Measurements from ENCODE around the gene CRYAA.
A peak's percentile ranks its signal among the peaks of the same experiment; 100 is the strongest.
"Not testable (repeated sequence)": the region's sequence is repeated elsewhere in the genome, so short reads cannot be mapped to it uniquely, and the experiment has no call there.

CRYAA gene

GRCh38 chr21:43176621-43177020 lies 7.8 kb downstream of the CRYAA start:
- DNase-seq (ENCODE audit: low read depth, low spot score); H3K27ac ChIP-seq: not testable (repeated sequence)

DNA sequence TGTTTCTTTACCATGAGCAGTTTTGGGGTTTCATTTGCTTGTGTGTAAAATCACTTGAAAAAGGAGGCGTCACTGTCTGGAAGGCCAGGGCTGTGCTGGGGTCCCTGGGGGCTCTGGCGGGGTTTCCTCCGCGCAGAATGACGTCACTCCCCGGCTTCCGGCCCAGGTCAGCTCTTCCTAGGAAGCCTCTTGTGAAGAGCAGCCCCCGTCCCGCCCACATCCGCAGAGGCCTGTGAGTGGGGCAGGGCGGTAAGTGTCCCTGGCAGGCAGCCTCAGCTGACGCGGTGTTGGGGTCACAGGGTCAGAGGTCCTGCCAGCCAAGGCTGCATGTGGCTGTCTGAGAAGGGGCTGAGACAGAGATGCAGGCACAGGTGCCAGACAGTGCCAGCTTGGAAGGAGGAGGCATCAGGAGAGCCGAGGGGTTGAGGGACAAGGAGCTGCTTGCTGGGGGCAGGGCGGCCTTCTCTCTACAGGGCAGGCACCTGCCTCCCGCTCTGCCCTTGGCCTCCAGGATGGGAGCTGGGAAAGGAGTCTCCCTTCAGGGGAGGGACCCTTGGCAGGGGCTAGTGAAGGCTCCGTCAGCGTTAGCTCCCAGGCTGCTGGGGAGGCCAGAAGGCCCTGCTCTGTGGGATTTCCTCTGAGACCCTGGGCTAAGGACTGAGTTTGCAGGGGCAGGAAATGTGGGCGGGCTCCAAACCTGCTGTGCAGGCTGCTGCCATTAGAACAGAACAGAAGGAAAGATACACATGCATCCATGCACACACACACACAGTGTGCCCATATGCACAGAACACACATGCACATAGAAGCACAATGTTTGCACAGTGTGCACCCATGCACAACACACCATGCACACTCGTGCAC lies 8.5 kb downstream of the CRYAA start:
- not testable (repeated sequence) for H3K27ac ChIP-seq; DNase-seq (ENCODE audit: low read depth, low spot score)

DNA sequence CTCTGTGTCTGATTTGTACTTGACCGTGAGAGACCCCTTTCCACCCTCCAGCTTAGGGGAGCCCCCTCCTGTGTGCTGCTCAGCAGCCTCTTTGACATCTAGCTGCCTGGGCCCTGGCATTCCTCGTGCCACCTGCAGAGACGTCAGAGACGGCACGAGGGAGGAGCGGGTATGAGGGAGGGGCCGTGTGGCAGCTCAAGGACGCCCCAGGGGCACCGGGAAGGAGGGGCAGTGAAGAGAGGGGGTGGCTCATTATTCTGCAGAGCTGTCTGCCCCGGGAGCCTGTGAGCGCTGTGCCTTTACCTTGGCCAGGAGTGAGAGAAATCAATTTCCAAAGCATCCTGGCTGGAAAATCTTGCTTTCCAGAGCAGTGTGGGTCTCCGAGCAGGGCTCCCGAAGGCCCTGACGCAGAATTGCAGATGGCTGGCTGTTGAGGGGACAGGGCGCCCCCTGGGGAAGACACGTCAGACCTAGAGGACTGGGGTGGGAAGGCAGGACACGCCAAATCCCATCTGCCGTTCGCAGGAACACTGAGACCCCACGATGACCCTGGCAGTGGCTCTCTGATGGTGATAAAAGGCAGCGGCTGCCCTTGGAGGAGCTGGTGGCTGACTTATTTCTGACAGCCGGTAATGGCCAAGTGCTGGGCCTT lies 9.5 kb downstream of the CRYAA start:
- not testable (repeated sequence) for DNase-seq (ENCODE audit: low read depth, low spot score); H3K27ac ChIP-seq

DNA sequence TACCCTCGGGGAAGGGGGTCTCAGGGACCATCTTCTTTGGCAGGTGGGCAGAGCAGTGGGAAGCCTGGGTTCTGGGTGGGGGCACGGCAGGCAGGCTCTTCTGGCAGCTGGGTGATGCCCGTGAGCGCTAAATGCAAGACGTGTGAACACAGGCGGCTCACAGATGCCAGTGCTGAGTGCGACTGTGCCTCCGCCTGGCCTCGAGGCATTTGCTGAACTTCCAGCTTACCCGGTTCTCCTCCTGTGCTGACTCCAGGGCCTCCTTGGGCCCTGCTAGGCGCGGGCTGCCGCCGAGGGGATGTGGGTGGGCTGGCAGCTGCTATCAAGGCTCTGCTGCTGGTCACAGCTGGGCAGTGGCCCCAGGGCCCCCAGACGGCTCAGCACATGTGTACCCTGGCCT lies 12.2 kb downstream of the CRYAA start:
- H3K27ac ChIP-seq; DNase-seq (ENCODE audit: low read depth, low spot score): not testable (repeated sequence)

GRCh38 chr21:43187268-43187667 lies 18.5 kb downstream of the CRYAA start:
- DNase-seq (ENCODE audit: low read depth, low spot score); H3K27ac ChIP-seq: not testable (repeated sequence)

GRCh38 chr21:43187715-43188114 lies 18.9 kb downstream of the CRYAA start:
- no peak overlapping the region for H3K27ac ChIP-seq
- DNase-seq (ENCODE audit: low read depth, low spot score), result no peak

DNA sequence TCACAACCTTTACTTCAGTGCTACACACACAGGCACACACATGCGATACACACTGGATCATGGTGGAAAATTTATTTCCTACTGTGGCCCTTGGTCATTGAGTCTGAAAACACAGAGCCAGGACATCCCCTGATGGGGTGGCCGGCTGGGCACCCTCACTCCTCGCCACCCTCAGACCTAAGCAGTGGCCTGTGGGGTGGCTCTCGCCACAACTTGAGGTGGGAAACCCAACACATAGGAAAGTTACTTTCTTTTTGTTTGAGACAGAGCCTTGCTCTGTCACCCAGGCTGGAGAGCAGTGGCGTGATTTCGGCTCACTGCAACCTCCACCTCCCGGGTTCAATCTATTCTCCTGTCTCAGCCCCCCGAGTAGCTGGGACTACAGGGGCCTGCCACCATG lies 19.4 kb downstream of the CRYAA start:
- DNase-seq (ENCODE audit: low read depth, low spot score), result no peak
- H3K27ac ChIP-seq, result no peak overlapping the region

- no peak for DNase-seq (ENCODE audit: low read depth, low spot score)
- no peak overlapping the region for H3K27ac ChIP-seq
Measured at GRCh38 chr21:43188592-43189210, 19.9 kb downstream of the CRYAA start.

DNA sequence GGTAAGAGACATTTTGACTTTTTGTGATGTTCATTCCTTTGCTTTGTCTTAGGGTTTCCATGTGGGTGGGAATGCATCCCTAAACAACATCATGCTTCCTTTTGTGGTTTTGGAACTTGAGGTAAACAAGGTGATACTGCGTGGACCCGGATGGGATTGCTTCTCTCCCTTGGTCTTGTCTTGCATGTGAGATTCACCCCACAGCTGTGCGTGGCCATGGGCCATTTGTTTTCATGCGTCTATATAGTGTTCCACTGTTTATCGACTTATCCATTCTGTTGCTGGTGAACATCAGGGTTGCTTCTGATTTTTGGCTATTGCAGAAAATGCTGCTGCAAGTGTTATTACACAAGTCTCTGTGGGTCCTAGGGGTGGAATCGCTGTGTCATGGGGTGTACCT lies 21.1 kb downstream of the CRYAA start:
- DNase-seq (ENCODE audit: low read depth, low spot score), result no peak
- no peak overlapping the region for H3K27ac ChIP-seq

- no peak for DNase-seq (ENCODE audit: low read depth, low spot score)
- H3K27ac ChIP-seq, result no peak overlapping the region
Measured at GRCh38 chr21:43190544-43190943, 21.7 kb downstream of the CRYAA start.

DNA sequence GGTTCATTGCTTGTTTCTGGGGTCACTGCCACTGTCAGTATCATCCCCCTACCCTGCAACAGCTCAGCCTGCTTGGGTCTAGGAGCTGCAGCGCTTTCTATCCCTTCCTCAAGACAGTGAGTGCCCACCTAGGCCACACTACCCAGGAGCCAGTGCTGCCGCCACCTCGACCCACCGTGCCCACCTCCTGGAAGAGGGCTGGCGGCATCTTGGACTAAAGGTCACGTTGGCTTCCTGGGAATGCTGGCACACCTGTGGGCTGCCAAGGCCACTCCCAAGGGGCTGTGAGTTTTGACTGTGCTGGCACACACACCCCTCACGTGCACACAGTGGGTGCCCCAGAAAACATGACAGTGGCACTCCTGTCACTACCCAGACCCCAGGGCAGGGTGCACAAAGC lies 22.1 kb downstream of the CRYAA start:
- no peak for DNase-seq (ENCODE audit: low read depth, low spot score)
- no peak overlapping the region for H3K27ac ChIP-seq

DNA sequence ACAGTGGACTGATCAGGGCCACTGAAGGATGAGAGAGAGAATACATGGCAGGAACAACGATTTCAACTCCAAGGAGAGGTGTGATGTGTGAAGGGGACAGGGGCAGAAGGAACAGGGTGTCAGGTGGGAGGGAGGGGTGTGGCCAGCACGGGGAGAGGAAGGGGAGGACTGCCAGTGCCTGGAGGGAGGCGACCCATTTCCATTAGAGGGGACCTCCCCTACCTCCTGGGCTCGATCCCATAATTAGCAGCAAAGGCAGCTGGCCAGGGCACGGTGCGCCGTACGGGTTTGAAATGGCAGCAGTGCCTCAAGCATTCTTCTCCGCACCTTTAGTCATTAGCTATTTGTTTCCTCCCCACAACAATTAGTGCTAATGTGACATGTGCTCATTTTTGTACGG lies 22.7 kb downstream of the CRYAA start:
- no peak overlapping the region for H3K27ac ChIP-seq
- DNase-seq (ENCODE audit: low read depth, low spot score), result no peak

DNA sequence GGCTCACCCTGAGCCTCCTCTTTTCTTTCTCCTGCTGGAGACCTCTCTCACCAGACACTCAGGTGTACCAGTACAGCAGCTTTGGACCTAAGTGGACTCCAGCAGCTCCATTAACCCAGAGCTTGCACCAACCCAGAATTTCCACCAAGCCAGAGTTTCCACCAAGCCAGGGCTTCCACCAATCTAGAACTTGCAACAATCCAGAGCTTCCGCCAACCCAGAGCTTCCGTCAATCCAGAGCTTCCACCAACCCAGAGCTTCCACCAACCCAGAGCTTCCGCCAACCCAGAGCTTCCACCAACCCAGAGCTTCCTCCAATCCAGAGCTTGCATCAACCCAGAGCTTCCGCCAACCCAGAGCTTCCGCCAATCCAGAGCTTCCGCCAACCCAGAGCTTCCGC lies 23.2 kb downstream of the CRYAA start:
- no peak for DNase-seq (ENCODE audit: low read depth, low spot score)

GRCh38 chr21:43192501-43193081 lies 23.8 kb downstream of the CRYAA start:
- no peak for DNase-seq (ENCODE audit: low read depth, low spot score)
- no peak overlapping the region for H3K27ac ChIP-seq

More for the DNA sequence above, 23.2 kb downstream of the CRYAA start:
- no peak overlapping the region for H3K27ac ChIP-seq

GRCh38 chr21:43193088-43193650 lies 24.4 kb downstream of the CRYAA start:
- no peak for DNase-seq (ENCODE audit: low read depth, low spot score)
- H3K27ac ChIP-seq, result peak overlapping the region; percentile 42

- peak; percentile 63 for DNase-seq (ENCODE audit: low read depth, low spot score)
- H3K27ac ChIP-seq, result peak overlapping the region; percentile 42
Measured at GRCh38 chr21:43193651-43194302, 25.0 kb downstream of the CRYAA start.

- DNase-seq (ENCODE audit: low read depth, low spot score), result no peak
- H3K27ac ChIP-seq, result peak overlapping the region; percentile 42
Measured at GRCh38 chr21:43194303-43195120, 25.7 kb downstream of the CRYAA start.

DNA sequence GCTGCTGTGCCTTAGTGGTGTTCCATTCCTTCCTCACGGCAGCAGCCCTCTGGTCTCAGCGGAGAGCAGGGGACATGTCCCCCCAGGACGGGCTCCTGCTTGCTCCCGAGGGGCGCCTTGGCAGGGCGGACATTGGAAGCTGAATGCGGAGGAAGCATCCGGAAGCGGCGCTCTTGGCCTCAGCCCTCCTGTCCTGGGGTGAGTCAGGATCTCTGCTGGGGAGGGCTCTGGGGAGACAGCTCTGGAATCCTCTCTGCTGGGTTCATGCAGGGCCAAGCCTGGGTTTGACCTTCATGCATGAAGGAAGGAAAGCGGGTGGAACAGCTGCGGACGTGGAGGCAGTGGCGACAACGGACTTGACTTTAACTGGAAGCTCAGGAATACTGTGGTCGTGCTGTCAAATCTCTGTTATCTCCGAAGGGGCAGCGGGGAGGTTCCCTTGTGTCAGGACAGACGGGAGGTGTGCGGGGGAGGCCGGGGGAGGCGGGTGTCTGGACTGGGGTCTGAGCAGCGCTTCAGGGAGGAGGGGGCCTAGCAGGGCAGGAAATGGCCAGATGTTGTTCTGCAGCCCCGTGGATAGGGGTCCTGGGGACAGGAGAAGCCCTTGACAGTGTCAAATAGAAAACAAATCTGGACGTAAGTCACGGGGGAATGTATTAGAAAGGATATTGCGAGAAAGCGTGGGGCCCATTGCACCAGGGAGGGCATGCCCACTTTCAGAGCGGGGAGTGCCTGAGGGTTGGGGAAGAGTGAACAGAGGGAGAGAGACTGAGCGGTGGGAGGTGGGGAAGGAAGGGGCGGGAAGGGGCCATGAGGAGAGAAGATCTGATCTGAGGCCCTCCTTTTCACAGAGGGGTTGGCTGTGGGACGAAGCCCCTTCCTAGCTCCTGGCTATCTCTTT lies 26.6 kb downstream of the CRYAA start:
- no peak for DNase-seq (ENCODE audit: low read depth, low spot score)

More for the DNA sequence above, 26.6 kb downstream of the CRYAA start:
- H3K27ac ChIP-seq, result peak overlapping the region; percentile 94
